Measurements from ENCODE around the gene DNMT3A. TPM values are rescaled to one million over a fixed set of nuclear protein-coding genes. Genes with fewer than 3 reads are reported as not detected.

DNMT3A gene
- total RNA-seq, 2 donors from 2014 or later, result 55.2 to 64.6 TPM

DNA sequence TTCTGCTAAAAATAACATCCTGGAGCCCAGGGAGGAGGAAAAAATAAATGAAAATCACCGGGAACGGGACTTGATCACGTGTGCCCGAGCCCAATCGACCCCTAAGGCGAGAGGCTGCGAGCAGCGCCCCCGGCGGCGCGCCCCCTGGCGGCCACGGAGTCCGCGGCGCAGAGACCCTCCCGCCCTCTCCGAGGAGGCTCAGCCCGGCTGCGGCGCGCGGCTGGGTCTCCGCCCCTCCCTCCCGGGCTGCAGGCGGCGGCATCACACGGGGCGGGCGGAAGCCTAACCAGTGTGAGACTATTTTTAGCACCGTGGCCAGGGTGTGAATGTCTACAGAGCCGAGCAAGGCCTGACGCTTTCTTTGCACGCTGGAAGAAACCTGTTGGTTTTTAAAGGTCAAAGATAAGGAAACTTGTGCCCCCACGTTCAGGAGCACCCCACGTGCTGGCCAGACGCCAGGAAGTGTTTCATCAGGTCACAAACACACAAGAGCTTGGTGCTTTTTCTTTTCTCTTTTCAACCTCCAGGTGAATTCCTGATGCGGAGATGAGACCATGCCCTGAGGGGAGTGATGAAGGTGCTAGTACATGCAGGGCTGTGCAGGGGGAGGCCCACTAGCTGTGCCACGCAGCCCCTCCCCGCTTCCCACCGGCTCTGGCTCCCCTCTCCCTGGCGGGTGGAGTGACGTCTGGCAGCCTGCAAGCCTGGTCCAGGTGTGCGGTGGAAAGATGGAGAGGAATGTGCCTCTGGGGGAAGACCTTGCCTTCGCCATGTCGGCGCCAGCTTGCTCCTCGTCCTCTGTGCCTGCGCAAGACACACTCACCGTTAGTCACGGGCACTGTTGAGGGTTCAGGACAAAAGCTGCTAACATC lies 35.3 kb upstream of the DNMT3A start:
- Mint-ChIP-seq H3K4me1 (peaks cover 27% of the 10 kb centered on the region), H3K36me3 (ENCODE audit: low read depth) (no peaks in the 10 kb centered on the region), H3K4me3 (peak overlapping the region; percentile 77), H3K27me3 (no peaks in the 10 kb centered on the region), H3K27ac (peak overlapping the region; percentile 82), H3K9me3 (no peaks in the 10 kb centered on the region)
- ATAC-seq (replicated peaks), result peak; percentile 99

DNA sequence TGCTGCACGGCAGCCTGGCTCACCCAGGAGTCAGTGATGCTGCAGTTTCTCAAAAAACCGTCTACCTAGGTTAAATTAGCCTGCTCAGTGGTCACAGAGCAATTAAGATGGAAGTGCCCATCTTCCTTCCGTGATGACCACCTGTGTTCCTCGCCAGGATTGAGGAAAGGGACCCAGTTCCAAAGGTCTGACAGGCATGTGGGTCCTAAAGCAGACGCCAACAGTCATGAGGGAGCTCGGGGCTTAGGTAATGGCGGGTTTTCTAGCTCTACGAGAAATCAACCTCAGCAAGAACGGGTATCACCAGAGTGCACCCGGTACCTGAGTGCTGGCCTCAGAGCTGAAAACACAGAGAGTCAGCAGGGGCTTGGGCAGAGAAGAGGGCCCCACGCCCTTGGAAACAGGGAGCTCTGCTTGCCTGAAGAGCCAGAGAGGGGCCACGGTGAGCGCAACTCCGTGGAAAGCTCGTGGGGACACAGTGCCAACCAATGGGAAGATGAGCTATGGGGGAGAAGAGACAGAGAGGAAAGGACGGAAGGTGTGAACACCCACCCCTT lies 34.3 kb upstream of the DNMT3A start:
- H3K9me3 Mint-ChIP-seq, result no peaks in the 10 kb centered on the region
- no peak for ATAC-seq (replicated peaks)
- no peaks in the 10 kb centered on the region for H3K27me3 Mint-ChIP-seq
- peak overlapping the region; percentile 77 for H3K4me3 Mint-ChIP-seq
- no peak overlapping the region for H3K27ac Mint-ChIP-seq
- H3K4me1 Mint-ChIP-seq, result peaks cover 24% of the 10 kb centered on the region
- H3K36me3 Mint-ChIP-seq (ENCODE audit: low read depth), result no peaks in the 10 kb centered on the region

GRCh38 chr2:25375371-25375988 lies 33.8 kb upstream of the DNMT3A start:
- Mint-ChIP-seq H3K36me3 (ENCODE audit: low read depth) (no peaks in the 10 kb centered on the region), H3K9me3 (no peaks in the 10 kb centered on the region), H3K4me1 (peaks cover 23% of the 10 kb centered on the region), H3K27ac (no peak overlapping the region), H3K4me3 (peak overlapping the region; percentile 77), H3K27me3 (no peaks in the 10 kb centered on the region)
- ATAC-seq (replicated peaks), result no peak

DNA sequence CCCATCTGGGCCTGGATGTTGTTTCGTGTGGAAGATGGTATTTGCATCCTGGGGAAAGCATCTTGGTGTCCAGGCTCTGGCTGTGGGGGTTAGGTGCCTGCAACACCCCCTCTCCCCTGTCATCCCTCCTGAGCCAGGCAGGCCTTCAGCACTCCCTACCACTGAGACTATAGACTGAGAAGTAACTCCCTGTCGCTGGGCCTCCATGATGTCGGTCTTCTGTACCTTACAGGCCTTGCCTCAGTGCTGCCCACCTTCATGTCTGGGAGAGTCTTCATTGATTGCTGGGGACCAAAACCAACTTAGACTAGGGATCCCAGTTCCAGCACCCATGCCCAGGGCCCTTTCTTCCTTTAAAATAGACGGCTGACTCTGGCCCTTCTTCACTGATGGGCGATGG lies 33.1 kb upstream of the DNMT3A start:
- Mint-ChIP-seq H3K27me3 (no peaks in the 10 kb centered on the region), H3K9me3 (no peaks in the 10 kb centered on the region), H3K27ac (no peak overlapping the region), H3K4me1 (peaks cover 18% of the 10 kb centered on the region), H3K4me3 (no peak overlapping the region), H3K36me3 (ENCODE audit: low read depth) (no peaks in the 10 kb centered on the region)
- no peak for ATAC-seq (replicated peaks)

DNA sequence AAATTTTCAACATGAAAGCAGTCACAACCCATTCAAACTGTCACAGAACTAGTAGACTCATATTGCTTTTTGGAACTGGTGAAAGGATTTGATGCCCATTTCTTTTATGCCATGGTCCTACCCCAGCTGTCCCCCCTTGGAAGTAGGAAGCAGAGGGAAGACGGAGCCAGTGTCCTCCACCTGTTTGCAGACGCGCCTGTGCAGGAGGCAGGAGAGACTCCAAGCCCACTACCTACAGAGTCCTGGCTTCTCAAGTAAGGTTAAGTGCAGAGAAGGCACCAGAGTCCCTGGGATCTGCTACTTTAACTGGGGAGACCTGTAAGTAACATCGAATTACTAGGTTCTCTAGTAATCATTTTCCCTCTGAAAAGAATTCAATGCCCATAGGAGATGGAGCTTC lies 32.7 kb upstream of the DNMT3A start:
- H3K36me3 Mint-ChIP-seq (ENCODE audit: low read depth), result no peaks in the 10 kb centered on the region
- no peak overlapping the region for H3K27ac Mint-ChIP-seq
- H3K4me1 Mint-ChIP-seq, result peaks cover 14% of the 10 kb centered on the region
- H3K4me3 Mint-ChIP-seq, result no peak overlapping the region
- ATAC-seq (replicated peaks), result no peak
- no peaks in the 10 kb centered on the region for H3K9me3 Mint-ChIP-seq
- no peaks in the 10 kb centered on the region for H3K27me3 Mint-ChIP-seq

- H3K4me3 Mint-ChIP-seq, result no peak overlapping the region
- H3K27me3 Mint-ChIP-seq, result no peaks in the 10 kb centered on the region
- no peaks in the 10 kb centered on the region for H3K9me3 Mint-ChIP-seq
- no peak for ATAC-seq (replicated peaks)
- H3K27ac Mint-ChIP-seq, result no peak overlapping the region
- peaks cover 9% of the 10 kb centered on the region for H3K4me1 Mint-ChIP-seq
- H3K36me3 Mint-ChIP-seq (ENCODE audit: low read depth), result no peaks in the 10 kb centered on the region
Measured at GRCh38 chr2:25373269-25373981, 31.7 kb upstream of the DNMT3A start.

GRCh38 chr2:25372405-25373268 lies 30.9 kb upstream of the DNMT3A start:
- Mint-ChIP-seq H3K27ac (no peak overlapping the region), H3K4me1 (peaks cover 8% of the 10 kb centered on the region), H3K36me3 (ENCODE audit: low read depth) (no peaks in the 10 kb centered on the region), H3K9me3 (no peaks in the 10 kb centered on the region), H3K27me3 (no peaks in the 10 kb centered on the region), H3K4me3 (no peak overlapping the region)
- no peak for ATAC-seq (replicated peaks)

DNA sequence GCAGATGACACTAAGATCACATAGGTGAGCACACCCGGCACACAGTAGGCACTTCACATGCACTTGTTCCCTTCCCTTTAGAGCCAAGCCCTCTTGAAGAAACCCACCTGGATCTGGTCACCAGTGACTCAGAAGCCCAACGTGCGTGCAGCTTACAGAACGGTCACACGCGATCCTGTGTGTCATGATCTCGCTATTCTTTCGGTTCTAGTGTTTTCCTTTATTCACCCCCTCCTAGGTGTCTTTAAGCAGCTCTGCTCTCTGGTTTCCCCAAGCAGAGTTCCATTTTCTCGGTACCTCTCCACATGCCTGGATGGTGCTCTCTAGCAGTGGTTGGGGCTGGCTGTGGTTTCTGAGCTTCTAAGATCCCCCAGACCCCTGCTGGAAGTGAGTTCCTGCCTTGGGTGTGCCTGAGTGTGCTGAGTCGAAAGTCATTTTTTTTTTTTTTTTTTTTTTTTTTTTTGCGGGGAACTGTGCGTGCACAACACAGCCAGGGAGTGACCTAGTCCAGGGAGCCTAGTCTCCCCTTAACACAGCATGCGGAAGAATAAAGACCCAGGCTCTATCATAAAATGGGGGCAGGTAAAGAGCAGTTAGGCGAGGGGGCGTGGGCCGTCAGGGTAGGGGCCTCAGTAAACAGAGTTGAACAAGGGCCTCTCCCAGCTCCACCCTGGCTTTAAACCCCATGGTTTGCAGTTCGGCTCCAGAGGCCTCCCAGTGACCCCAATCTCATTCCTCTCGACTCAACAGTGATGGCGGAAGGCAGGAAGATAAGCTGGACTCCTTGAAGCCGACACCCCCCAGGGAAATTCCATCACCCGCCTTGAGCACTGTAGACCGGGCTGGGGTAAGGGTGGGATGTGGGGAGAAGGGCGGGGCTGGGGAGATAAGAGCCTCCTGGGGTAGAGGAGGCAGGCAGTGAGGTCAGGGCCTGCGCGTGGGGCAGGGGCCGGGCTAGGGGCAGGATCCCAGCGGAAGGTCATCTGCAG lies 29.8 kb upstream of the DNMT3A start:
- Mint-ChIP-seq H3K36me3 (ENCODE audit: low read depth) (no peaks in the 10 kb centered on the region), H3K27ac (no peak overlapping the region), H3K9me3 (no peaks in the 10 kb centered on the region), H3K4me3 (no peak overlapping the region), H3K27me3 (no peaks in the 10 kb centered on the region), H3K4me1 (no peaks in the 10 kb centered on the region)
- no peak for ATAC-seq (replicated peaks)

GRCh38 chr2:25369876-25370275 lies 28.2 kb upstream of the DNMT3A start:
- Mint-ChIP-seq H3K4me3 (no peak overlapping the region), H3K9me3 (no peaks in the 10 kb centered on the region), H3K4me1 (no peaks in the 10 kb centered on the region), H3K27ac (no peak overlapping the region), H3K27me3 (no peaks in the 10 kb centered on the region), H3K36me3 (ENCODE audit: low read depth) (no peaks in the 10 kb centered on the region)
- ATAC-seq (replicated peaks), result no peak

DNA sequence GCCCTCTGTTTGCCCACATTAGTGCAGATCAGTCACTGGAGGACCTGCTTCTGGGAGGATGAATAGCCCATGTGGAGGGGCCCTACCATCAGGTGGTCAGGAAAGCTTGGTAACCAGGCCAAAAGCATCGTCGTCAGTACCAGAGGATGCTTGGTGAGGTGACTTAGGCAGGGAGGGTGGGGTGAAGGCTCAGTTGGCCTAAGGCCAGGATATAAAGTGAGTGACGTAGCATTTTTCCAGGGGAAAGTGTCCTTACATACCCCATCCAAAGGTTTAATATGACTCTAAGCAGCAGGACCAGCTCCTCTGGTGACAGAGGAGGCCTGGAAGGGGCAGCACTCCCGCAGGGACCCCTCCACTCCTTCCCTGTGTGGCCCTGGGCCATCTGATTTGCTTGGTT lies 27.7 kb upstream of the DNMT3A start:
- H3K27ac Mint-ChIP-seq, result no peak overlapping the region
- ATAC-seq (replicated peaks), result no peak
- H3K36me3 Mint-ChIP-seq (ENCODE audit: low read depth), result no peaks in the 10 kb centered on the region
- no peaks in the 10 kb centered on the region for H3K9me3 Mint-ChIP-seq
- no peaks in the 10 kb centered on the region for H3K4me1 Mint-ChIP-seq
- no peak overlapping the region for H3K4me3 Mint-ChIP-seq
- no peaks in the 10 kb centered on the region for H3K27me3 Mint-ChIP-seq

DNA sequence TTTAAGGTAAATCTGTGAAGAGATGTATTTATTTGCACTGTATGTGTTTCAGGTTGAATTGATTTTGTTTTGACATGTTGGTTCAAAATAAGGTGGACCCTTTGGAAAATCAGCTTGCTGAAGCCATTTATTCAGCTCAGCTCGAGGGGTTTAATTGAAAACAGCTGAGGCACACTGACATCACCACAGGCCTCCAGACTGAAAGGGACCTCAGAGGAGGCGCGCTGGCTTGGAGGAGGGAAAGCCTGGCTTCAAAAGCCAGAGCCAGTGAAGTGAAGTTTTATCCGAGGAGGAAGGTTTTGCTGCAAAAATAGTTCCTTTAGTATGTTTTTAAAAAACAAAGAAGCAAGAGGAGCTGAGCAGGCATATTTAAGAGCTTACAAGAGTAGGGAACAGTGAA lies 26.9 kb upstream of the DNMT3A start:
- H3K36me3 Mint-ChIP-seq (ENCODE audit: low read depth), result no peaks in the 10 kb centered on the region
- no peaks in the 10 kb centered on the region for H3K9me3 Mint-ChIP-seq
- H3K27ac Mint-ChIP-seq, result no peak overlapping the region
- H3K4me1 Mint-ChIP-seq, result no peaks in the 10 kb centered on the region
- ATAC-seq (replicated peaks), result no peak
- H3K4me3 Mint-ChIP-seq, result no peak overlapping the region
- no peaks in the 10 kb centered on the region for H3K27me3 Mint-ChIP-seq

GRCh38 chr2:25367296-25367695 lies 25.6 kb upstream of the DNMT3A start:
- Mint-ChIP-seq H3K4me1 (peaks cover 5% of the 10 kb centered on the region), H3K4me3 (no peak overlapping the region), H3K36me3 (ENCODE audit: low read depth) (no peaks in the 10 kb centered on the region), H3K9me3 (no peaks in the 10 kb centered on the region), H3K27me3 (no peaks in the 10 kb centered on the region), H3K27ac (no peak overlapping the region)
- no peak for ATAC-seq (replicated peaks)

DNA sequence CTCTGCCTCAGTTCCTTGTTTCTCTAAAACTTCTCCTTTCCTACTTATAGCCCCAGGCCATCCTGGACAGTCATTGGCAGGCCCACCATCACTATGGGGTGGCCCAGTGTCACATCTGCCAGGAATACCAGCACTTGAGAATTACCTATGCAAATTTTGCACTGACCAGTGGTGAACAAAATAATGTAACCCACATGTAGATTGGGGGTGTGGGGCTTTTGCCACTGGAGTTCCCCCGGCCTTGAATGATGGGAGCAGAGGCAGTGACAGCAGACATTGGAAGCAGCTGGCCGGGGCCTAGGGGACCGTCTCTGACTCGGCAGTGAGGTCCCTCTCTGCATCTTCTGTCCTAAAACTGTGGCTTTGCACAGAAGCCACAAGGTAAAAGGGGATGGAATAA lies 24.9 kb upstream of the DNMT3A start:
- H3K4me1 Mint-ChIP-seq, result peaks cover 5% of the 10 kb centered on the region
- H3K36me3 Mint-ChIP-seq (ENCODE audit: low read depth), result no peaks in the 10 kb centered on the region
- ATAC-seq (replicated peaks), result no peak
- H3K9me3 Mint-ChIP-seq, result no peaks in the 10 kb centered on the region
- H3K4me3 Mint-ChIP-seq, result no peak overlapping the region
- no peaks in the 10 kb centered on the region for H3K27me3 Mint-ChIP-seq
- H3K27ac Mint-ChIP-seq, result no peak overlapping the region
